Keratinocyte (primary cell): ENCODE measurements around the gene RNU6-1. TPM values are rescaled to one million over a fixed set of nuclear protein-coding genes. Genes with fewer than 3 reads are reported as not detected.

Source experiments
- DNase-seq: peaks from one replicate; pipeline ENCODE4 v3.0.0-alpha.2; 2011; ENCODE audit warnings: low read depth, missing footprints, low spot score
- FAIRE-seq: peaks from 2 replicates; lab custom pipeline; 2011; peaks lifted over from hg19 to GRCh38; lab: Jason Lieb, UNC
- H2AFZ ChIP-seq: 2 replicates; pipeline ENCODE4 v1.6.0; 2012; ENCODE audit warnings: low read length, control low read depth, inconsistent platforms; ENCODE audit not compliant: control insufficient read depth
- H3K27ac ChIP-seq: 2 replicates; pipeline ENCODE4 v1.5.1; 2011; ENCODE audit warnings: low read length; ENCODE audit not compliant: control insufficient read depth, insufficient read depth
- H3K27me3 ChIP-seq: 3 replicates; pipeline ENCODE4 v1.6.0; 2011; ENCODE audit warnings: low read length; ENCODE audit not compliant: control insufficient read depth, insufficient read depth; ENCODE audit errors: extremely low read depth
- H3K36me3 ChIP-seq, 2 experiments: 2 replicates in 1 of 2; 3 replicates in 1 of 2; pipeline ENCODE4 v1.5.1; 2011; ENCODE audit warnings: low read length in 2 of 2, mild to moderate bottlenecking in 1 of 2; ENCODE audit not compliant: control insufficient read depth in 2 of 2, insufficient read depth in 2 of 2; ENCODE audit errors: extremely low read depth in 1 of 2
- H3K4me1 ChIP-seq: 3 replicates; pipeline ENCODE4 v1.5.1; 2011; ENCODE audit warnings: low read length; ENCODE audit not compliant: control insufficient read depth, insufficient read depth; ENCODE audit errors: extremely low read depth
- H3K4me2 ChIP-seq: 3 replicates; pipeline ENCODE4 v1.6.0; 2011; ENCODE audit warnings: low read depth, low read length; ENCODE audit not compliant: control insufficient read depth, insufficient read depth; ENCODE audit errors: extremely low read depth
- H3K4me3 ChIP-seq, 3 experiments: fragments of 200-600 bp in 1 of 3; sonication (generic) in 1 of 3; 2 replicates in 2 of 3; 3 replicates in 1 of 3; pipeline ENCODE4 v1.5.1; 2011 to 2016; ENCODE audit warnings: low read length in 3 of 3, mild to moderate bottlenecking in 3 of 3, control low read depth in 2 of 3, inconsistent platforms in 1 of 3, low read depth in 1 of 3, mixed read lengths in 1 of 3, mixed run types in 1 of 3, moderate library complexity in 1 of 3; ENCODE audit not compliant: control insufficient read depth in 2 of 3, insufficient read depth in 2 of 3; ENCODE audit errors: extremely low read depth in 1 of 3
- H3K79me2 ChIP-seq: 2 replicates; pipeline ENCODE4 v1.6.0; 2012; ENCODE audit warnings: low read length; ENCODE audit not compliant: control insufficient read depth, insufficient read depth
- H3K9ac ChIP-seq: 3 replicates; pipeline ENCODE4 v1.6.0; 2011; ENCODE audit warnings: low read length; ENCODE audit not compliant: control insufficient read depth, insufficient read depth; ENCODE audit errors: extremely low read depth
- H3K9me1 ChIP-seq: 3 replicates; pipeline ENCODE4 v1.6.0; 2011; ENCODE audit warnings: low read length; ENCODE audit not compliant: control insufficient read depth, insufficient read depth; ENCODE audit errors: extremely low read depth
- H3K9me3 ChIP-seq: 2 replicates; pipeline ENCODE4 v1.5.1; 2012; ENCODE audit warnings: low read depth, low read length; ENCODE audit not compliant: control insufficient read depth
- H4K20me1 ChIP-seq: 3 replicates; pipeline ENCODE4 v1.6.0; 2011; ENCODE audit warnings: low read length; ENCODE audit not compliant: control insufficient read depth, insufficient read depth; ENCODE audit errors: extremely low read depth
- CTCF ChIP-seq, 3 experiments: IDR thresholded peaks in 1 of 3; conservative IDR thresholded peaks in 1 of 3; optimal IDR thresholded peaks in 1 of 3; 2 replicates in 2 of 3; 3 replicates in 1 of 3; pipeline versions ENCODE3 to v1.5.1; 2011; ENCODE audit warnings: low read length in 3 of 3, mild to moderate bottlenecking in 3 of 3, moderate library complexity in 2 of 3, control low read depth in 1 of 3, inconsistent platforms in 1 of 3; ENCODE audit not compliant: insufficient read depth in 2 of 3; ENCODE audit errors: extremely low read depth in 1 of 3
- EZH2 ChIP-seq: IDR thresholded peaks from one replicate; pipeline ENCODE4 v1.6.1; 2012; ENCODE audit warnings: inconsistent platforms, mild to moderate bottlenecking, low read length, moderate library complexity
- dilution Hi-C: fragments of 300-500 bp; cut with MboI; formaldehyde crosslinking; loops from one replicate; pipeline ENCODE4 v1.7.0; 2020; ENCODE audit warnings: low sequenced_read_pairs; ENCODE audit not compliant: extremely low pct_ligation_motif_present
- polyA plus RNA-seq, 5 experiments: library from polyadenylated mRNA; depleted of rRNA in 3 of 5; stranded (reverse) in 3 of 5; stranded (forward) in 1 of 5; unstranded in 1 of 5; fragments of >200 nt; gene quantifications; 1 replicate in 1 of 5; 2 replicates in 3 of 5; 3 replicates in 1 of 5; pipeline versions ENCODE4 v1.2.1 to v1.2.3, GENCODE V29; 2011 to 2012; ENCODE audit warnings: missing spikeins in 2 of 5, low read depth in 1 of 5, low replicate concordance in 1 of 5

Gene RNU6-1
- polyA plus RNA-seq, 1 donor (not counting 4 experiments of a cell fraction or from before 2014, with no cell fraction given) = not detected

- peaks cover 4% of the 10 kb centered on the region for H3K4me1 ChIP-seq
- H3K27me3 ChIP-seq = no peaks in the 10 kb centered on the region
- no peak overlapping the region for H3K9ac ChIP-seq
- H3K4me3 ChIP-seq = no peak overlapping the region
- H4K20me1 ChIP-seq = no peaks in the 10 kb centered on the region
- TF ChIP-seq CTCF (optimal IDR thresholded peaks at IDR 0.05 in 1 of 3, IDR thresholded peaks at IDR 0.05 in 1 of 3, conservative IDR thresholded peaks at IDR 0.05 in 1 of 3; ENCODE audit: extremely low read depth in 1 of 3, insufficient read depth in 2 of 3, low read length in 3 of 3) = no peak
- no peak for TF ChIP-seq EZH2
- H3K9me3 ChIP-seq = no peaks in the 10 kb centered on the region
- H3K36me3 ChIP-seq = no peaks in the 10 kb centered on the region
- no peaks in the 10 kb centered on the region for H3K79me2 ChIP-seq
- no peak overlapping the region for H2AFZ ChIP-seq
- H3K27ac ChIP-seq = no peak overlapping the region
- no peak overlapping the region for H3K4me2 ChIP-seq
- no peak for FAIRE-seq
- H3K9me1 ChIP-seq = no peaks in the 10 kb centered on the region
- dilution Hi-C loops = loop anchor here (10.0 kb wide), 1 partner anchor 175 kb away; no protein-coding TSS in a partner anchor
- DNase-seq = no peak
Measured at GRCh38 chr15:67859331-67859946, 19.6 kb upstream of the RNU6-1 start.

GRCh38 chr15:67857220-67857619 is 17.4 kb upstream of the RNU6-1 start:
- no peak overlapping the region for H3K27ac ChIP-seq
- FAIRE-seq = no peak
- no peak overlapping the region for H3K9ac ChIP-seq
- no peak for DNase-seq
- H3K4me2 ChIP-seq = no peak overlapping the region
- H3K9me1 ChIP-seq = no peaks in the 10 kb centered on the region
- H3K4me1 ChIP-seq = no peaks in the 10 kb centered on the region
- dilution Hi-C loops = loop anchor here (10.0 kb wide), 1 partner anchor 178 kb away; no protein-coding TSS in a partner anchor
- no peaks in the 10 kb centered on the region for H3K36me3 ChIP-seq
- no peaks in the 10 kb centered on the region for H3K79me2 ChIP-seq
- H3K9me3 ChIP-seq = no peaks in the 10 kb centered on the region
- H3K4me3 ChIP-seq = no peak overlapping the region
- H3K27me3 ChIP-seq = no peaks in the 10 kb centered on the region
- no peaks in the 10 kb centered on the region for H4K20me1 ChIP-seq
- H2AFZ ChIP-seq = no peak overlapping the region
- TF ChIP-seq CTCF (optimal IDR thresholded peaks at IDR 0.05 in 1 of 3, IDR thresholded peaks at IDR 0.05 in 1 of 3, conservative IDR thresholded peaks at IDR 0.05 in 1 of 3; ENCODE audit: extremely low read depth in 1 of 3, insufficient read depth in 2 of 3, low read length in 3 of 3) = no peak
- no peak for TF ChIP-seq EZH2
